ENCODE measurements around the gene KRTAP10-11.

DNA sequence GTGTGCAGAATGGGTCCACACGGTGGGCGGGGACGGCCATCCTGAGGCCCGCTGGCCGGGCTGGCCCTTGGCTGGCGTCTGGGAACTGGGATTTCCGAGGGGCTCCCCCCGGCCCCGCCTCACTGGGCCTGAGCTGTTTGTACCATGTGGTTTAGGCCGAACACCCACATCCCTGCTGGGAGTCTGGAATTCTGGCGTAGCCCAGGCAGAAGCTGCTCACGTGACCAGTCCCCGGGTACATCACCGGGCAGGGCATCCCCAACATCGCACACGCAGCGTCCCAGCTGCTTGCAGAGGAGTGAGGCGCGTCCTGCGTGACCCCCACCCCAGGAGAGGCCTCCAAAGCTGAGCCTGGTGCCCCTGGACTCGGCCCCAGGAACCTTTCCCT is 43.8 kb upstream of the KRTAP10-11 start:
- no peak for TF ChIP-seq CTCF (IDR thresholded peaks at IDR 0.05)
- TF ChIP-seq POLR2A (IDR thresholded peaks at IDR 0.05): no peak

All from breast epithelium (tissue), 3 donors.